Kidney (tissue), 14 donors: ENCODE data around the gene CRY2. TPM values are rescaled to one million over a fixed set of nuclear protein-coding genes. Genes with fewer than 3 reads are reported as not detected.

ENCODE experiments used
- DNase-seq, 5 donors: peaks; one replicate each; pipeline ENCODE4 v3.0.0-alpha.2; 2013 to 2020
- FAIRE-seq: peaks from 2 replicates; lab custom pipeline; 2012; peaks lifted over from hg19 to GRCh38; lab: Jason Lieb, UNC
- H3K27ac ChIP-seq, 2 donors: one replicate each; pipeline ENCODE4 v1.7.0; 2013; ENCODE audit warnings: low read depth in 2 of 2, low read length in 2 of 2, inconsistent platforms in 1 of 2
- H3K27me3 ChIP-seq: one replicate; pipeline ENCODE4 v1.7.1; 2013; ENCODE audit warnings: low read length, inconsistent platforms; ENCODE audit not compliant: control insufficient read depth, insufficient read depth
- H3K36me3 ChIP-seq, 3 donors: one replicate each; pipeline versions ENCODE4 v1.7.0 to v1.7.1; 2013; ENCODE audit warnings: low read length in 3 of 3, control low read depth in 1 of 3, inconsistent platforms in 1 of 3; ENCODE audit not compliant: insufficient read depth in 3 of 3, control insufficient read depth in 2 of 3
- H3K4me1 ChIP-seq, 3 donors: one replicate each; pipeline versions ENCODE4 v1.7.0 to v1.7.1; 2013; ENCODE audit warnings: low read length in 3 of 3, inconsistent platforms in 1 of 3, low read depth in 1 of 3; ENCODE audit not compliant: control insufficient read depth in 2 of 3, insufficient read depth in 2 of 3
- H3K4me3 ChIP-seq, 3 donors: one replicate each; pipeline versions ENCODE4 v1.7.0 to v1.8.1; 2013; ENCODE audit warnings: low read length in 3 of 3, control low read depth in 1 of 3, inconsistent platforms in 1 of 3
- H3K9ac ChIP-seq, 3 donors: one replicate each; pipeline versions ENCODE4 v1.7.0 to v1.7.1; 2013; ENCODE audit warnings: low read length in 3 of 3, control low read depth in 1 of 3, inconsistent platforms in 1 of 3
- H3K9me3 ChIP-seq, 3 donors: one replicate each; pipeline versions ENCODE4 v1.7.0 to v1.7.1; 2013; ENCODE audit warnings: low read length in 3 of 3, control low read depth in 1 of 3, inconsistent platforms in 1 of 3; ENCODE audit not compliant: control insufficient read depth in 2 of 3, insufficient read depth in 1 of 3
- intact Hi-C: fragments of 100-400 bp; cut with DNase I; formaldehyde crosslinking; loops from one replicate; pipeline ENCODE4 v1.11.1; 2022
- polyA plus RNA-seq: library from polyadenylated mRNA; stranded (reverse); fragments of 350-450 nt; fragmentation: Illumina TruSeq; extraction: RNeasy Lipid Tissue Mini Kit (QIAGEN cat#74804); gene quantifications from one replicate; pipeline ENCODE4 v1.2.3, GENCODE V29; 2014; ENCODE audit warnings: low read depth, low replicate concordance; ENCODE audit not compliant: insufficient read depth
- total RNA-seq: library from RNA; stranded (reverse); fragmentation: NEBNext Ultra II Directional; extraction: Animal tissue kit (Norgen Biotek cat#: 25700); gene quantifications from one replicate; pipeline ENCODE4 v1.2.1, GENCODE V29; 2021
- TF ChIP-seq, protein P1 (sequence below): IDR thresholded peaks from 3 replicates; pipeline ENCODE4 v1.5.1; 2012; ENCODE audit warnings: mild to moderate bottlenecking, moderate library complexity, borderline replicate concordance; ENCODE audit not compliant: insufficient read depth; ENCODE audit errors: extremely low read depth
- donor health status: control.
- donor health status: control.
- donor health status: control.
- donor health status: control.
- donor health status: control.
- donor health status: DM: yes; HTN: yes; CAD: no.
- donor health status: Normal renal cell carcinoma (clear cell type).

The CRY2 gene
- total and polyA plus RNA-seq, 2 donors from 2014 or later, result 20.7 to 44.5 TPM

DNA sequence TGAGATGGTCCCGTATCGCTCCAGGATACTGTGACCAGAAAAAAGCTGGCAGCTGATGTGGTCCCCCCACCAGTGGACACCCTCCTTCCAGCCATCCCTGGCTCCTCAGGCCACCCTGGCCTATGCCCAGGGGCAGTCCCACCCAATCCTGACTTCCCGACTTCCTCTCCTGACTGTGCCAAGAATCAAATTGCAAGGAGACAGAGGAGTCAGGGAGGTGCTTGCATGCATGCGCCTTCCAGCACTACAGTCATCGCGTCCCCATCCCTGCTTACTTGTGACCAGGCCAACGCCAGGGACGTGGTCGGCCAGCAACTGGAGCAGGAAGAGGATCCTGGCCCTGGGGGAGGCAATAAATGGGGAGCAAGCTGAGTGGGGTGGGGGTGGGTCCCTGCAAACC lies 63.3 kb downstream of the CRY2 start:
- no peak for DNase-seq

DNA sequence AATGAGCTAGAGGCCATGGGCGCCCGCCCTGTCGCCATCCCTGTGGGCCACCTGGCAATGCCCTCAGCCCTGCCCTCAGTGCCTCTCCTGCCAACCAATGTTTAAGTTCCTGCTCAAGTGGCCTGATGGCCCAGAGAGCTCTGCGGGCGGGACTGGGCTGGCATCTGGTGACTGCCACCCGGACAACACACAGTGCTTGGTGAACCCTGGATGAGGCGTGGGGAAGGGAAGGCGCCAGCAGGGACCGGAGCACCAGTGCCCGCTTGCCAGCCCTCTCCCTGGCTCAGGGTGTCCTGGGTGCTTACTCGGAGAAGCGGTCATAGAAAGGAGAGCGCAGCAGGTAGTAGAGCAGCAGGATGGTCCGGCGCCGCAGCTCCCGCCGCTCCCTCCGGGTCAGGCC lies 66.2 kb downstream of the CRY2 start:
- H3K27ac ChIP-seq, result no peak overlapping the region
- DNase-seq (peak in 1 of 5 donors; percentile 74), FAIRE-seq (no peak)
- no peak overlapping the region for H3K9ac ChIP-seq
- H3K9me3 ChIP-seq, result no peaks in the 10 kb centered on the region
- peaks cover 0 to 10% (median 3%) of the 10 kb centered on the region in 3 donors for H3K4me1 ChIP-seq
- peaks cover 0 to 28% (median 16%) of the 10 kb centered on the region in 3 donors for H3K36me3 ChIP-seq
- H3K27me3 ChIP-seq, result no peaks in the 10 kb centered on the region
- no peak overlapping the region for H3K4me3 ChIP-seq
- intact Hi-C loops, result no loop called here
- TF ChIP-seq, protein P1, sequence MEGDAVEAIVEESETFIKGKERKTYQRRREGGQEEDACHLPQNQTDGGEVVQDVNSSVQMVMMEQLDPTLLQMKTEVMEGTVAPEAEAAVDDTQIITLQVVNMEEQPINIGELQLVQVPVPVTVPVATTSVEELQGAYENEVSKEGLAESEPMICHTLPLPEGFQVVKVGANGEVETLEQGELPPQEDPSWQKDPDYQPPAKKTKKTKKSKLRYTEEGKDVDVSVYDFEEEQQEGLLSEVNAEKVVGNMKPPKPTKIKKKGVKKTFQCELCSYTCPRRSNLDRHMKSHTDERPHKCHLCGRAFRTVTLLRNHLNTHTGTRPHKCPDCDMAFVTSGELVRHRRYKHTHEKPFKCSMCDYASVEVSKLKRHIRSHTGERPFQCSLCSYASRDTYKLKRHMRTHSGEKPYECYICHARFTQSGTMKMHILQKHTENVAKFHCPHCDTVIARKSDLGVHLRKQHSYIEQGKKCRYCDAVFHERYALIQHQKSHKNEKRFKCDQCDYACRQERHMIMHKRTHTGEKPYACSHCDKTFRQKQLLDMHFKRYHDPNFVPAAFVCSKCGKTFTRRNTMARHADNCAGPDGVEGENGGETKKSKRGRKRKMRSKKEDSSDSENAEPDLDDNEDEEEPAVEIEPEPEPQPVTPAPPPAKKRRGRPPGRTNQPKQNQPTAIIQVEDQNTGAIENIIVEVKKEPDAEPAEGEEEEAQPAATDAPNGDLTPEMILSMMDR, result no peak

More for the DNA sequence above, 63.3 kb downstream of the CRY2 start:
- H3K9ac ChIP-seq, result no peak overlapping the region
- no peaks in the 10 kb centered on the region for H3K27me3 ChIP-seq
- intact Hi-C loops, result no loop called here
- H3K4me1 ChIP-seq, result no peaks in the 10 kb centered on the region
- no peak for FAIRE-seq
- H3K27ac ChIP-seq, result no peak overlapping the region
- H3K4me3 ChIP-seq, result no peak overlapping the region
- H3K9me3 ChIP-seq, result no peaks in the 10 kb centered on the region
- TF ChIP-seq, protein P1, result no peak
- peaks cover 0 to 25% (median 11%) of the 10 kb centered on the region in 3 donors for H3K36me3 ChIP-seq

DNA sequence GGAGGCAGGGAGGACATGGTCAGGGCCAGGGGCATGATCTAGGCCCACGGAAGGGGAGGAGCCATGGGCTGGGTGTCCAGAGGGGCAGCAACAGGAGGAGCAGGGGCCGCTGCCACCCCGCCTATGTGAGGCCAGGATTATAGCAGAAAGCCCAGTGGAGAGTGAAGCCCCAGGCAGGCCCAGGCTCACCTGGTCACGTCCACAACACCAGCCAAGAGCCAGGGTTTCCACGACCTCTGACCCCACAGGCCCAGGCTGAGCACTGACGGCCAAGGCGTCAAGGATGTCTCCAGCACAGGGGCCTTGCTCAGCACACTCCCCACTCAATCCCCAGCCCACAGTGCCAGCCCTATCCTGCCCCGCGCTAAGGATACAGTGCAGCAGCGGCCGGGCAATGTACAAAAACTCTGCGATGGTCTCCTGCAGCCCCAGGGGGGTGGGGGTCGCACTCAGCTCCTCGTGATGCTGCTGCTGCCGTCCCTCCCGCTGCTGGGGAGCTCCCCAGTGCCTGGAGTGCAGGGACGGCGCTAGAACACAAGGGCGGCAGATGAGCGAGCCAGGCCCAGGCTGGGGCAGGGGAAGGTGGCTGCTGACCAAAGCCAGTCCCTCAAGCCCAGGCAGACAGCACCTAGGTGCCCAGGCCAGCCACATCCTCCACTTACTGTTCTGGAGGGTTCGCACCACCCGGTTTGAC lies 66.8 kb downstream of the CRY2 start:
- TF ChIP-seq, protein P1, result no peak
- intact Hi-C loops, result no loop called here
- Histone ChIP-seq H3K4me1 (peaks cover 0 to 10% (median 3%) of the 10 kb centered on the region in 3 donors), H3K36me3 (peaks cover 0 to 28% (median 16%) of the 10 kb centered on the region in 3 donors), H3K4me3 (no peak overlapping the region), H3K27me3 (no peaks in the 10 kb centered on the region), H3K27ac (no peak overlapping the region), H3K9ac (no peak overlapping the region), H3K9me3 (no peaks in the 10 kb centered on the region)
- FAIRE-seq, result no peak
- no peak for DNase-seq
